HL-60/S4 (cell line): Measurements from ENCODE around the gene THSD4.
"Not testable (repeated sequence)": the region's sequence is repeated elsewhere in the genome, so short reads cannot be mapped to it uniquely, and the experiment has no call there.

Experiments
- in situ Hi-C: fragments of 300-500 bp; cut with MboI; formaldehyde crosslinking; loops from 2 replicates; pipeline ENCODE4 v1.14.3; 2022; ENCODE audit warnings: low sequenced_read_pairs

THSD4 gene

DNA sequence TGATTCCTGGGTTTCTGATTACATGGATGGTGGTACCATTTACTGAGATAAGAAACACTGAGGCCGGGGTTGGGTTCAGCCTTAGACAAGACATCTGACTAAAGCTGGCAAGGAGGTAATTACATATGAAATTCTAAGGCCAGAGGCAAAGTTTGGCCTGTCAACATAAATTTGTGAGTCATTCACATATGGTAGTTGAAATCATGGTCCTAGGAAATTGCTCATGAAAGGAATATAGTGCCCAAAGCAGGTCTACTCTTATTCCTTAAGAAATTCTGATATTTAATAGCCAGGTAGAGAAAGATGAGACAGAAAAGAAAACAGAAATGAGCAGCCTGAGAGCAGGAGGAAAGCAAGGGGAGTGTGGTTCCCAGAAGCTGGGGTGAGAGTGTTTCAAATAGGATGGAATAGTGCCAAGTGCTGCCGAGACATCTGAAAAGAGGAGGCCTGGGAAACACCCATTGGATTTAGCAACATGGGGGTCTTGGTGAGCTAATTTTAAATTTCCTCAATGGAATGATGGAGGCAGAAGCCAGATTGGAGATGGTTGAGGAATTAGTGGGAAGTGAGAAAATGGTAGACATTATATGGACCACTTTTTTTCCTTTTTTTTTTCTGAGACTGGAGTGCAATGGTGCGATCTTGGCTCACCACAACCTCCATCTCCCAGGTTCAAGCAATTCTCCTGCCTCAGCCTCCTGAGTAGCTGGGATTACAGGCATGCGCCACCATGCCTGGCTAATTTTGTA lies 610.1 kb downstream of the THSD4 start:
- in situ Hi-C loops, result not testable (repeated sequence)

GRCh38 chr15:71728881-71729280 lies 613.6 kb downstream of the THSD4 start:
- in situ Hi-C loops, result no loop called here

- in situ Hi-C loops, result no loop called here
Observed at GRCh38 chr15:71729319-71729718, 614.0 kb downstream of the THSD4 start.

DNA sequence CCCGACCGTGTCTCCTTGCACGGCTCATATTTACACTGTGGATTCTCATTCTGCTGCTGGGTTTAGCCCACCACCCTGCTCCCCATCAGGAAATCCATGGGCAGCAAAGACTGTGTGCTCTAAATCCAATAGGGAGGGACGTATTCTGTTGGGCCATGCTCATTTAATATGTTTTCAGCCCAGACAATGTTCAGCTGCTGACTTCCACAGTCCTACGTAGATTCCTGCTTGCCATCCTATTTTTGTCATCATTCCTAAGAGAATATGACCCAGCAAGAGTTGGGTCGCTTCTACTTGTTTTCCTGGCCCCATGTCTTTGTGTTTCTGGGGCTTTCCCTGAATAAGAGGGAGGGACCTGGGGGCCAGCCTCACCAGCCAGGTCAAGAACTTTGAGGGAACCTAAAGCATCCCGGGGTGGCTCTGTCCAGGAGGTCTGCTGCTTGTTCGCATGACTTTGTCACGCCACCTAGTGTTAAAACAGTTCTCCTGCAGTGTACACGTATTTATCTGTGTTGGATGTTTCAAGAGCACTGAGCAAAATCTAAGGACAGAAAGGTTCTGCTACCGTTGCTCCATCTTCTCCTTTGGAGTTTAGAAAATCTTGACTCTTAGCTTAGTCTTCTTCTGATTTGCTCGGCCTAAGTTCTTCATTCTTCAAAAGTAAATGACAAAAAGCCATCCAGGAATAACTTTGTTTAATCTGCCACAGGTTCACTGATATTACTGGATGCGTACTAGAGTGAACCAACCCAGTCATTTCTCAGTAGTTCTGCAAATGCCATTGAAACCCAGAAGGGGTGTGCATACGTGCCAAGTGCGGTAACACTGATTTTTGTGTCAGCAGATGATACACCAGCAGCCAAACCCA lies 615.2 kb downstream of the THSD4 start:
- in situ Hi-C loops, result no loop called here

DNA sequence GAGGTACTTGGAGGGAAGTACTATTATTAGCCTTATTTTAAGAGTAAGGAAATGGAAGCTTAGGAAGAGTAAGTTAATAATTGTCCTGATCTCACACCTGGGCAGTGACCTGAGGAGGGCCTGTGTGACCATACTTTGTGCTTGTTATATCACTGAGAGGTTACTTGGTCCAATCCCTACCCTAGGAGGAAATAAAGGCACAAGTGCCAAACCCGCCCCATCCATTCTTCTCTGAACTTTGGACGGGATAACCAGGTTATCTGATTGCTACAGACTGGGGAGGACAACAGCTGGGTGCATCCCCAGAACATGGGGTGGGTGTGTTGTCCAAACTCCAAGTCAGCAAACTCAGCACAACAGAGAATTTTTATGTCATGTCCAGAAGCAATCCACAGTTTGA lies 617.4 kb downstream of the THSD4 start:
- in situ Hi-C loops, result no loop called here

GRCh38 chr15:71733122-71733521 lies 617.9 kb downstream of the THSD4 start:
- in situ Hi-C loops, result no loop called here

- in situ Hi-C loops, result no loop called here
Observed at GRCh38 chr15:71734709-71735384, 619.6 kb downstream of the THSD4 start.

DNA sequence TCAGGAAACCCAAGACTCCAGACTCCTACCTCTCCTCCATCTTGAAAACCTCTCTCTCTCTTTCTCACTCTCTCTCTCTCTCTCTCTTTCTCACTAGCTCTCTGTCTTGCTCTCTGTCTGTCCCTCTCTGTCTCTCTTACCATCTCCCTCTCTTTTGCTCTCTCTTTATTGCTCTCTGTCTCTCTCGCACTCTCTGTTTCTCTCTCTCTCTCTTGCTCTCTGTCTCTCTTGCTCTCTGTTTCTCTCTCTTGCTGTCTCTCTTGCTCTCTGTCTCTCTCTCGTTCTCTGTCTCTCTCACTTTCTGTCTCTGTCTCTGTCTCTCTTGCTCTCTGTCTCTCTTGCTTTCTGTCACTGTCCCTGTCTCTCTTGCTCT lies 620.1 kb downstream of the THSD4 start:
- in situ Hi-C loops, result no loop called here

DNA sequence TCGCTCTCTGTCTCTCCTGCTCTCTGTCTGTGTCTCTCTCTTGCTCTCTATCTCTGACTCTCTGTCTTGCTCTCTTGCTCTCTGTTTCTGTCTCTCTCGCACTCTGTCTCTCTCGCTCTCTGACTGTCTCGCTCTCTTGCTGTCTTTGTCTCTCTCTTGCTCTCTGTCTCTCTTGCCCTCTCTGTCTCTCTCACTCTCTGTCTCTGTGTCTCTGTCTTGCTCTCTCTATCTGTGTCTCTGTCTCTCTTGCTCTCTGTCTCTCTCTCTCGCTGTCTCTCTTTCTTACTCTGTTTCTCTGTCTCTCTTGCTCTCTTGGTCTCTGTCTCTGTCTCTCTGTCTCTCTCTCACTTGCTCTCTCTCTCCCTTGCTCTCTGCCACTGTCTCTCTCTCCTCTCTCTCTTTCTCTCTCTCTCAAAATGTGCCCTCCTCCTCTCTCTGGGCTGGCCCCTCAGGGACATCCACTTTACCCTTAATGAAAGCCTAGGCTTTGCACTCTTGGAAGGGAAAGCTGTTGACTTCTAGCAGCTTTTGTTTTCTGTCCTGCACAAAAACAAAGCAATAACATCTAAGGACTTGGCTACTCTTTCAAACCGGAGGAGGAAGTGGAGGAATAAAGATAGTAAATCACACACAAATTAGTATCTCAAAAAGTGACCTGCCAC lies 621.1 kb downstream of the THSD4 start:
- in situ Hi-C loops, result no loop called here

DNA sequence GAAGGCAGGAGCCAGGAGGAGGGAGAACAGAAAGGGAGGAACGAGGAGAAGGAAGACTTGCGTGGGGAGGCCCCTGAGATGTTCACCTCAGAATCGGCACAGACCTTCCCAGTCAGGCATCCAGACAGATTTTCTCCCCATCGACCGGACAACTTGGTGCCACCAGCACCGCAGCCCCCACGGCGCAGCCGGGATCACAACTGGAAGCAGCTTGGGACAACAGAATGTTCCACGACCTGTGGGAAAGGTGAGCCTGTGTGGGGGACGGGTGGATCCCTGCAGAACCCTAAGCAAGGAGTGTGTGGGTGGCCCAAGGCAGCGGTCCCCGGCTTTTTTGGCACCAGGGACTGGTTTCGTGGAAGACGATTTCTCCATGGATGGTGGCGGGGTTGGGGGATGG lies 622.5 kb downstream of the THSD4 start:
- in situ Hi-C loops, result no loop called here

- in situ Hi-C loops, result no loop called here
Observed at GRCh38 chr15:71739355-71739754, 624.1 kb downstream of the THSD4 start.

GRCh38 chr15:71742964-71743363 lies 627.7 kb downstream of the THSD4 start:
- in situ Hi-C loops, result loop anchor here (10.0 kb wide), 1 partner anchor 412 kb away; no protein-coding TSS in a partner anchor

GRCh38 chr15:71743861-71744382 lies 628.7 kb downstream of the THSD4 start:
- in situ Hi-C loops, result loop anchor here (10.0 kb wide), 1 partner anchor 411 kb away; no protein-coding TSS in a partner anchor

- in situ Hi-C loops, result loop anchor here (10.0 kb wide), 1 partner anchor 408 kb away; no protein-coding TSS in a partner anchor
Observed at GRCh38 chr15:71746719-71747118, 631.4 kb downstream of the THSD4 start.

DNA sequence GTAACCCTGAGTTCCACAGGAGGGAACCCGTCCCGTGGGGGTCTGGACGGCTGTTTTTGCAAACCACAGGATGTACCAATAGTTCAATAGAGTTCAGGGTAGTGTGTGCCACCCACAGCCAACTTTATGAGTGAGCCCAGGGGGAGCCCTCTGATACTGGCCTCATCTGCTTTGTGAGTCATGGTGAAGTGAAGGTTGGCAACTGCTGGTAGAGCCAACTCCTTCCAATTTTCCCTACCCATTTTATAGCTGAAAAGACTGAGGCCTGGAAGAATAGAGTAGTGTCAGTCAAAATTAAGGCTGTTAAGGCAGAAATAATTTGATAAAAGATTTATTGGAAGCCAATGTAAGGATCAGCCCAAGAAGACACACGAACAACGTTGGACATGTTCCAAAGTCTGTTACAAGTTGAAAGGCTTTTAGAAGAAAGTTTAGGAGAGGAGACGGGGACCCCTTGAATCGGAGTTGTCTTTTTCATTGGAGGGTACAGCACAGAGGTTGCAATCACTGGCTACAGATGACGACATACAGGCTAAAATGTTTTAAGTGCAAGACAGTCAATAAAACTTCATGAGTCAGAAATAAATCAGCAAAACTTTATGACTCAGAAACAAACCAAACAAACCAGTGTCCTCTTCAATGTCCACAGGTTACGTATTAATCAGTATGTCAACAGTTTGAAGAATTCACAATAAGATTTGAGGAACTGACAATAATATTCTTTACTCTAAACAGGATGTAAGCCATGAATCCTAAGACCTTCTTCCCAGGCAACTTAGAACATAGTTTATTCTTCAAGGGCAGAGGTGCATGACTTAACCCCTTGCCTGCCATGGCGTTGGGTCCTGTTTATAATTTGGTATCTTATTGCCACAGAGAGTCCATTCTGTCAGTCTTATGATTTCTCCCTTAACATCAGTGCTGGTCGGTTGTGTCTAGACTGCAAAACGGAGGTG lies 632.1 kb downstream of the THSD4 start:
- in situ Hi-C loops, result loop anchor here (10.0 kb wide), 1 partner anchor 407 kb away; no protein-coding TSS in a partner anchor

DNA sequence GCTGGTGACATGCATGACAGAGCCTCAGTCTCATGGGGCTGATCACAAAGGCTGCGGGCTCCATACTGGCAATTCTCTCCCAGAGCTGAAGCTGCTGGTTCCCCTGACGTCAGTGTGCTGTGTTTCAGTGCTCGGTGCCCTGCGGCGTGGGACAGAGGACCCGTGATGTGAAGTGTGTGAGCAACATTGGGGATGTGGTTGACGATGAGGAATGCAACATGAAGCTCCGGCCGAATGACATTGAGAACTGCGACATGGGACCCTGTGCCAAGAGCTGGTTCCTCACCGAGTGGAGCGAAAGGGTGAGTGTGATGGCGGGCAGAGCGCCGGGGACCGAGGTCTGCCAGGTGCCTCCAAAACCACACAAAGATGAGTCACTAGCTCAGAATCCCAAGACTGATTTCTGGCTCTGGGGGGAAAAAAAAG lies 633.0 kb downstream of the THSD4 start:
- in situ Hi-C loops, result loop anchor here (10.0 kb wide), 1 partner anchor 406 kb away; no protein-coding TSS in a partner anchor

- in situ Hi-C loops, result loop anchor here (10.0 kb wide), 1 partner anchor 405 kb away; no protein-coding TSS in a partner anchor
Observed at GRCh38 chr15:71749500-71749899, 634.2 kb downstream of the THSD4 start.

DNA sequence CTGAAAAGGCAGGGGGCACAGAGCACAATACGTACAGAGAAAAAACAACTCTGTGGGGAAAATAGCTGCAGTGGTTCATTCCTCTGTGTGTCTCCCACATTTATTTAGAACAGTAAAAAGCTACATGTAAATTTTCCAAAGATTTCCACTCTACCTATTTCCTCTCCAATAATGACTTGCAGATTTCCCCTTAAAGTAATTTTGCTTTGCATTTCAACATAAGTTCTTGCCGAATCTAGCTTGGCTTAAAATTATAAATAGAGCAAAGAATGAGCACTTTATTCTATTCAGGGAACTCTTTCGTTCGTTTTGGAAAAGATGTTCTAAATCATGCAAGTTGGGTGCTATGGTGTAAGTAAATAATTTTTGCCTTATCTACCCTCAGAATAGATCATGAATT lies 636.9 kb downstream of the THSD4 start:
- in situ Hi-C loops, result no loop called here

DNA sequence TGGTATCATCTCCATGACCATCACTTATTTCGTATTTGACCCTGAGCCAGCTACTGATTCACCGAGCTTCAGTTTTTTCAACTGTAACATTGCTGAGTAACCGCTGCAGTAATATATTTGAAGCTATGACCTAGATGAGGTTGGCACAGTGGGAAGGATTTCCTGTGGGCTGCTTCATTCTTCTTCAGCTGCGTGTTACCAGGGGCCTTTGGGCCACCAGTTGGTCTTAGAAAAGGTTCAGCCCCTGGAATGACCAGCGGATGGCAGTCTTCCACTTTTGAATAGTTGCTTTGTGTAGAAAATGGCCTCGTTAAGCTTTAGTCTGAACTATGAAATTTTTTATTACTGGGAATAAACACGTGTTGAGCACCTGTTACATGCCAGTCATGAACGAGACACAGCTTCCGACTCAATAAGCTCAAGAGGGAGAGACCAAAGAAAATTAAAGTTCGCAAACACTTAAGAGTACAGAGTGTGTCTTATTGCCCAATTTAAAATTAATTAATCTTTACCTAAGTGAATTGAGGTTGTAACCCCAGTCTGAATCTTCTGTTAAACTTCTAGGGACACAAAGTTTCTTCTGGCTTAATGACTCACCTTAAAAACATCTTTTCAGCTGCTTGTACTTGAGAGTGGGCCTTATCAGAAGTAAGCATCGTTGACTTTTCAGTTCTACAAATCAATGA lies 637.5 kb downstream of the THSD4 start:
- in situ Hi-C loops, result no loop called here
